ENCODE data around the gene TSACC. TPM values are rescaled to one million over a fixed set of nuclear protein-coding genes. Genes with fewer than 3 reads are reported as not detected.

TSACC gene
- total RNA-seq, 1 donor from 2014 or later: 0.65 TPM

DNA sequence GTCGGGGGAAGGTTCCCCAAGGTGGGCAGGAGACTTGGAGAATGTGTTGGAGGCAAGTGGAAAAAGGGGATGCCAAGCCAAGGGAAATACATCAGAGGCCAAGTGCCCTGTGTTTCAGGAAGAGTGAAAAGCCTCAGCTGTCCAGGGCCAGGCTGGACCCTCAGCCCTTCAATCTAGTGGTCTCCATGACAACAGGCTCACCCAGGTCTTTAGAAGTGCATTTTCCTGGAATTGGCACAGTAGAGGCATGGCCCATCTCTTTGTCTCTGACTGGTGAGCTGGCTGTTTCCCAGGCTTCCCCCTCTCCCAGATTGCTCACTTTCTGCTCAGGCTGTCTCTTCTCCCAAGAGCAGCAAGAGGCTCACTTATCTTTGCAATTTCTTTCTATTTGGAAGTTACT, 20.3 kb downstream of the TSACC start:
- no peak overlapping the region for H3K27ac Mint-ChIP-seq
- no peaks in the 10 kb centered on the region for H3K9me3 Mint-ChIP-seq (ENCODE audit: low read depth)
- TF ChIP-seq, protein P1, sequence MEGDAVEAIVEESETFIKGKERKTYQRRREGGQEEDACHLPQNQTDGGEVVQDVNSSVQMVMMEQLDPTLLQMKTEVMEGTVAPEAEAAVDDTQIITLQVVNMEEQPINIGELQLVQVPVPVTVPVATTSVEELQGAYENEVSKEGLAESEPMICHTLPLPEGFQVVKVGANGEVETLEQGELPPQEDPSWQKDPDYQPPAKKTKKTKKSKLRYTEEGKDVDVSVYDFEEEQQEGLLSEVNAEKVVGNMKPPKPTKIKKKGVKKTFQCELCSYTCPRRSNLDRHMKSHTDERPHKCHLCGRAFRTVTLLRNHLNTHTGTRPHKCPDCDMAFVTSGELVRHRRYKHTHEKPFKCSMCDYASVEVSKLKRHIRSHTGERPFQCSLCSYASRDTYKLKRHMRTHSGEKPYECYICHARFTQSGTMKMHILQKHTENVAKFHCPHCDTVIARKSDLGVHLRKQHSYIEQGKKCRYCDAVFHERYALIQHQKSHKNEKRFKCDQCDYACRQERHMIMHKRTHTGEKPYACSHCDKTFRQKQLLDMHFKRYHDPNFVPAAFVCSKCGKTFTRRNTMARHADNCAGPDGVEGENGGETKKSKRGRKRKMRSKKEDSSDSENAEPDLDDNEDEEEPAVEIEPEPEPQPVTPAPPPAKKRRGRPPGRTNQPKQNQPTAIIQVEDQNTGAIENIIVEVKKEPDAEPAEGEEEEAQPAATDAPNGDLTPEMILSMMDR (IDR thresholded peaks at IDR 0.05; ENCODE audit: unreplicated experiment): no peak
- peaks cover 2% of the 10 kb centered on the region for H3K4me1 Mint-ChIP-seq (ENCODE audit: low read depth)
- H3K27me3 Mint-ChIP-seq: peaks cover 34% of the 10 kb centered on the region
- H3K4me3 Mint-ChIP-seq (ENCODE audit: low read depth): no peak overlapping the region
- DNase-seq (ENCODE audit: low spot score, unreplicated experiment): no peak
- H3K36me3 Mint-ChIP-seq (ENCODE audit: insufficient read depth): no peaks in the 10 kb centered on the region

GRCh38 chr1:156359249-156359648, 20.9 kb downstream of the TSACC start:
- no peak overlapping the region for H3K27ac Mint-ChIP-seq
- peaks cover 34% of the 10 kb centered on the region for H3K27me3 Mint-ChIP-seq
- TF ChIP-seq, protein P1 (IDR thresholded peaks at IDR 0.05; ENCODE audit: unreplicated experiment): no peak
- DNase-seq (ENCODE audit: low spot score, unreplicated experiment): no peak
- no peaks in the 10 kb centered on the region for H3K9me3 Mint-ChIP-seq (ENCODE audit: low read depth)
- H3K4me1 Mint-ChIP-seq (ENCODE audit: low read depth): peaks cover 2% of the 10 kb centered on the region
- H3K36me3 Mint-ChIP-seq (ENCODE audit: insufficient read depth): no peaks in the 10 kb centered on the region
- H3K4me3 Mint-ChIP-seq (ENCODE audit: low read depth): no peak overlapping the region

DNA sequence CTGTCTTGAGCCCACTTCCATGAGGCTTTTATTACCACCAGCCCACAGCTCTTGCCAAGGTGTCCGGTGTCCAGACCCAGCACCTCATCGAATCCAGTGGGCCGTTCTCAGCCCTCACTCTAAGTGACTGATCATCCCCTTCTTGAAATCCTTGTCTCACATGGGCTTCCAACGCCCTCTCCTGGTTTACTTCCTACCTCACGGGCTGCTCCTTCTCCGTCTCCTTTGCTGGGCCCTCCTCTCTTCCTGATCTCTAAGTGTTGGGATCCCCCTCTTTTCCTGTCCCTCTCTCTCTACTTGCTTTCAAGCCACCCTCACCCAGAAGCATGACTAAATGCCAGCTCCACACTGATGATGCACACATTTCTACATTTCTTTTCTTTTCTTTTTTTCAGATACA, 21.6 kb downstream of the TSACC start:
- no peak for DNase-seq (ENCODE audit: low spot score, unreplicated experiment)
- peaks cover 34% of the 10 kb centered on the region for H3K27me3 Mint-ChIP-seq
- no peaks in the 10 kb centered on the region for H3K9me3 Mint-ChIP-seq (ENCODE audit: low read depth)
- TF ChIP-seq, protein P1 (IDR thresholded peaks at IDR 0.05; ENCODE audit: unreplicated experiment): no peak
- no peak overlapping the region for H3K27ac Mint-ChIP-seq
- H3K4me3 Mint-ChIP-seq (ENCODE audit: low read depth): no peak overlapping the region
- no peaks in the 10 kb centered on the region for H3K36me3 Mint-ChIP-seq (ENCODE audit: insufficient read depth)
- H3K4me1 Mint-ChIP-seq (ENCODE audit: low read depth): peaks cover 2% of the 10 kb centered on the region

- H3K27ac Mint-ChIP-seq: no peak overlapping the region
- H3K36me3 Mint-ChIP-seq (ENCODE audit: insufficient read depth): no peaks in the 10 kb centered on the region
- H3K9me3 Mint-ChIP-seq (ENCODE audit: low read depth): no peaks in the 10 kb centered on the region
- TF ChIP-seq, protein P1 (IDR thresholded peaks at IDR 0.05; ENCODE audit: unreplicated experiment): no peak
- H3K4me1 Mint-ChIP-seq (ENCODE audit: low read depth): peaks cover 2% of the 10 kb centered on the region
- H3K27me3 Mint-ChIP-seq: peaks cover 36% of the 10 kb centered on the region
- H3K4me3 Mint-ChIP-seq (ENCODE audit: low read depth): no peak overlapping the region
- DNase-seq (ENCODE audit: low spot score, unreplicated experiment): no peak
Observed at GRCh38 chr1:156360534-156360933, 22.2 kb downstream of the TSACC start.

DNA sequence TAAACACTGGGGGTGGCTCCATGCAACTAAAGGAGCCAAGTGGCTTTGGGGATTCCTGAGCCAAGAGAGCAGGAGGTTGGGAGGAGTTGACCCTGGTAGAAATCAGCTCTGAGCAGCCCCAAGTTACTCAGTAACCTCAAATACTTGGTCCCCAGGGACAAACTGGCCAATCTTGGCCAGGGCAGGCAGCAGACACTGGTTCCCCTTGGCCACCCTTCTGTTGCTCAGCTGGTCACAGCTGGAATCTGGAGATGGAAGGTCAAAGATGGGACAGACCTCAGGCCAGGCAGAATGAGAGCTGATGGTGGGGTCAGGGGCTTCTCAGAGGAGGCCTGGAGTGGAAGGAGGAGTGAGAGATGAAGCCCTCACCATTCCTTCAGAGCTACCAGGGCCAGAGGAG, 27.4 kb downstream of the TSACC start:
- H3K27me3 Mint-ChIP-seq: peaks cover 34% of the 10 kb centered on the region
- H3K9me3 Mint-ChIP-seq (ENCODE audit: low read depth): no peaks in the 10 kb centered on the region
- TF ChIP-seq, protein P1 (IDR thresholded peaks at IDR 0.05; ENCODE audit: unreplicated experiment): no peak
- no peak overlapping the region for H3K4me3 Mint-ChIP-seq (ENCODE audit: low read depth)
- H3K27ac Mint-ChIP-seq: no peak overlapping the region
- no peaks in the 10 kb centered on the region for H3K36me3 Mint-ChIP-seq (ENCODE audit: insufficient read depth)
- no peak for DNase-seq (ENCODE audit: low spot score, unreplicated experiment)
- H3K4me1 Mint-ChIP-seq (ENCODE audit: low read depth): peaks cover 4% of the 10 kb centered on the region

All from progenitor cell of endocrine pancreas (in vitro differentiated cells).